ENCODE results near the gene GULP1. TPM values are rescaled to one million over a fixed set of nuclear protein-coding genes. Genes with fewer than 3 reads are reported as not detected.

Gene GULP1
- total and polyA plus RNA-seq, 7 donors = 3.5 to 56.1 (median 50.9) TPM

GRCh38 chr2:188628989-188629752 lies 337.5 kb downstream of the GULP1 start:
- intact Hi-C loops (cut with DNase I) = no loop called here

GRCh38 chr2:188629753-188630527 lies 338.3 kb downstream of the GULP1 start:
- Histone ChIP-seq H3K4me3 (no peak overlapping the region), H3K36me3 (no peaks in the 10 kb centered on the region), H3K27me3 (no peaks in the 10 kb centered on the region), H3K9me3 (no peaks in the 10 kb centered on the region), H3K27ac (peak overlapping the region in 1 of 4 donors; percentile 6), H3K4me1 (peaks cover 0 to 26% (median 19%) of the 10 kb centered on the region in 4 donors)
- no peak for TF ChIP-seq POLR2A (IDR thresholded peaks at IDR 0.05)
- no peak for TF ChIP-seq CTCF (IDR thresholded peaks at IDR 0.05)
- no peak for TF ChIP-seq POLR2AphosphoS5 (IDR thresholded peaks at IDR 0.05)
- TF ChIP-seq EP300 (IDR thresholded peaks at IDR 0.05) = no peak
- DNase-seq = no peak
- intact Hi-C loops (cut with DNase I) = no loop called here

More at GRCh38 chr2:188628989-188629752, 337.5 kb downstream of the GULP1 start:
- Histone ChIP-seq H3K4me3 (no peak overlapping the region), H3K27me3 (no peaks in the 10 kb centered on the region), H3K36me3 (no peaks in the 10 kb centered on the region), H3K9me3 (no peaks in the 10 kb centered on the region), H3K27ac (no peak overlapping the region), H3K4me1 (peaks cover 0 to 32% (median 21%) of the 10 kb centered on the region in 4 donors)
- TF ChIP-seq POLR2AphosphoS5 (IDR thresholded peaks at IDR 0.05) (no peak), EP300 (IDR thresholded peaks at IDR 0.05) (no peak), CTCF (IDR thresholded peaks at IDR 0.05) (no peak), POLR2A (IDR thresholded peaks at IDR 0.05) (no peak)
- DNase-seq = no peak
- WGBS, 2 donors = 72 to 77% methylated on average over 4 of the region's 4 CpGs

- Histone ChIP-seq H3K36me3 (no peaks in the 10 kb centered on the region), H3K4me1 (peaks cover 0 to 26% (median 19%) of the 10 kb centered on the region in 4 donors), H3K9me3 (no peaks in the 10 kb centered on the region), H3K4me3 (no peak overlapping the region), H3K27ac (no peak overlapping the region), H3K27me3 (no peaks in the 10 kb centered on the region)
- 80% methylated on average over 9 of the region's 9 CpGs for WGBS, 2 donors
- intact Hi-C loops (cut with DNase I) = no loop called here
- TF ChIP-seq POLR2AphosphoS5 (IDR thresholded peaks at IDR 0.05) = no peak
- no peak for TF ChIP-seq EP300 (IDR thresholded peaks at IDR 0.05)
- TF ChIP-seq CTCF (IDR thresholded peaks at IDR 0.05) = no peak
- no peak for TF ChIP-seq POLR2A (IDR thresholded peaks at IDR 0.05)
- no peak for DNase-seq
Observed at GRCh38 chr2:188631037-188631809, 339.5 kb downstream of the GULP1 start.

GRCh38 chr2:188634656-188635055 lies 343.0 kb downstream of the GULP1 start:
- DNase-seq = no peak
- Histone ChIP-seq H3K36me3 (no peaks in the 10 kb centered on the region), H3K27ac (no peak overlapping the region), H3K9me3 (no peaks in the 10 kb centered on the region), H3K4me3 (no peak overlapping the region), H3K27me3 (no peaks in the 10 kb centered on the region), H3K4me1 (peaks cover 0 to 22% (median 16%) of the 10 kb centered on the region in 4 donors)
- 88 to 89% methylated on average over 1 of the region's 1 CpG for WGBS, 2 donors
- TF ChIP-seq EP300 (IDR thresholded peaks at IDR 0.05) = no peak
- TF ChIP-seq CTCF (IDR thresholded peaks at IDR 0.05) = no peak
- TF ChIP-seq POLR2A (IDR thresholded peaks at IDR 0.05) = no peak
- TF ChIP-seq POLR2AphosphoS5 (IDR thresholded peaks at IDR 0.05) = no peak
- intact Hi-C loops (cut with DNase I) = no loop called here

Small RNAs within 50 kb of the gene (small RNA-seq; reads per million reads assigned to genes)
- gene MIR561 (0.11 to 0.65 (median 0.54) reads per million in 3 donors), gene RNA5SP114 (0 to 0.07 (median 0) reads per million in 3 donors)
